ENCODE data around the gene POLR3E. TPM values are rescaled to one million over a fixed set of nuclear protein-coding genes. Genes with fewer than 3 reads are reported as not detected.
"Not testable (repeated sequence)": the region's sequence is repeated elsewhere in the genome, so short reads cannot be mapped to it uniquely, and the experiment has no call there.

Gene POLR3E
- total RNA-seq, 1 donor from 2014 or later = 43.3 TPM

DNA sequence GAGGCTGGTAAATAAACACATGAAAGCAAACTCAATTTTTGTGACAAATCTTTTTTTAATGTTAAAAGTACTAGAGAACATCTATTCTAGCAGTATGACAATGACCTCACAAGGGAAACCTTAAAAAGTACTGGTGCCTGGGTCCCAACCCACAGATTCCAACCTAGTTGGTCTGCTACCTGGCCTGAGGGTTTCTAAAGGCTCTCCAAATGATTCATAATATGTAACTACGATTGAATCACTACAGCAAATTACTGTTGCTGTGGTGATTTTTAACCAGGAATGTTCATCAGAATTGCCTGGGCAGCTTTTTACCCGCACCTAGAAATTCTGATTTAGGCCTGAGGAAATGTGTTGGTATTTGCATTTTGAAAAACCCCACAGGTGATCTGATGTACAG is 51.1 kb downstream of the POLR3E start:
- ATAC-seq (no peak), DNase-seq (no peak)
- TF ChIP-seq, protein P1, sequence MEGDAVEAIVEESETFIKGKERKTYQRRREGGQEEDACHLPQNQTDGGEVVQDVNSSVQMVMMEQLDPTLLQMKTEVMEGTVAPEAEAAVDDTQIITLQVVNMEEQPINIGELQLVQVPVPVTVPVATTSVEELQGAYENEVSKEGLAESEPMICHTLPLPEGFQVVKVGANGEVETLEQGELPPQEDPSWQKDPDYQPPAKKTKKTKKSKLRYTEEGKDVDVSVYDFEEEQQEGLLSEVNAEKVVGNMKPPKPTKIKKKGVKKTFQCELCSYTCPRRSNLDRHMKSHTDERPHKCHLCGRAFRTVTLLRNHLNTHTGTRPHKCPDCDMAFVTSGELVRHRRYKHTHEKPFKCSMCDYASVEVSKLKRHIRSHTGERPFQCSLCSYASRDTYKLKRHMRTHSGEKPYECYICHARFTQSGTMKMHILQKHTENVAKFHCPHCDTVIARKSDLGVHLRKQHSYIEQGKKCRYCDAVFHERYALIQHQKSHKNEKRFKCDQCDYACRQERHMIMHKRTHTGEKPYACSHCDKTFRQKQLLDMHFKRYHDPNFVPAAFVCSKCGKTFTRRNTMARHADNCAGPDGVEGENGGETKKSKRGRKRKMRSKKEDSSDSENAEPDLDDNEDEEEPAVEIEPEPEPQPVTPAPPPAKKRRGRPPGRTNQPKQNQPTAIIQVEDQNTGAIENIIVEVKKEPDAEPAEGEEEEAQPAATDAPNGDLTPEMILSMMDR (IDR thresholded peaks at IDR 0.05) = no peak
- no peak overlapping the region for H3K27ac ChIP-seq
- H3K4me1 ChIP-seq = peaks cover 10% of the 10 kb centered on the region
- H3K27me3 ChIP-seq = no peaks in the 10 kb centered on the region
- peaks cover 52% of the 10 kb centered on the region for H3K36me3 ChIP-seq
- H3K4me3 ChIP-seq = no peak overlapping the region
- H3K9me3 ChIP-seq = no peaks in the 10 kb centered on the region
- intact Hi-C loops (cut with DNase I) = no loop called here

- intact Hi-C loops (cut with DNase I) = not testable (repeated sequence)
These were observed 53.8 kb downstream of the POLR3E start for GRCh38 chr16:22351017-22351416.

DNA sequence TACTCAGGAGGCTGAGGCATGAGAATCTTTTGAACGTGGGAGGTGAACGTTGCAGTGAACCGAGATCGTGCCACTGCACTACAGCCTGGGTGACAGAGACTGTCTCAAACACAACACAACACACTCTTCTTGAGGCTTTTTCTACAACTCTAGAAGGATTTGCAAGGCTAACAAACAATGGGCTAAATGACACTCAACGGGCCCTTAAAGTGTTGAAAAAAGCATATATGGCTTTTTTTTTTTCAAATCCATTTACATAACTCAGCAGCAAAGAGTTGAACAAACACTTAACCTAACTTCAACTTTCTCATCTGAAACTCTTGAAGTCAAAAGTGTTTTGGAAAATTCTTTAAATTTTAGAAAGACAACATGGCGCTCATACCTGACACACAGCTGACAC is 54.9 kb downstream of the POLR3E start:
- Histone ChIP-seq H3K4me3 (no peak overlapping the region), H3K36me3 (peaks cover 32% of the 10 kb centered on the region), H3K27ac (no peak overlapping the region), H3K9me3 (no peaks in the 10 kb centered on the region), H3K27me3 (no peaks in the 10 kb centered on the region), H3K4me1 (peaks cover 22% of the 10 kb centered on the region)
- DNase-seq (no peak), ATAC-seq (peak; percentile 49)
- TF ChIP-seq, protein P1 (IDR thresholded peaks at IDR 0.05) = no peak
- intact Hi-C loops (cut with DNase I) = no loop called here

More at GRCh38 chr16:22351017-22351416, 53.8 kb downstream of the POLR3E start:
- H3K36me3 ChIP-seq = peaks cover 43% of the 10 kb centered on the region
- H3K27ac ChIP-seq, DNase-seq, ATAC-seq, H3K4me3 ChIP-seq, H3K9me3 ChIP-seq, H3K27me3 ChIP-seq: not testable (repeated sequence)
- peaks cover 22% of the 10 kb centered on the region for H3K4me1 ChIP-seq

DNA sequence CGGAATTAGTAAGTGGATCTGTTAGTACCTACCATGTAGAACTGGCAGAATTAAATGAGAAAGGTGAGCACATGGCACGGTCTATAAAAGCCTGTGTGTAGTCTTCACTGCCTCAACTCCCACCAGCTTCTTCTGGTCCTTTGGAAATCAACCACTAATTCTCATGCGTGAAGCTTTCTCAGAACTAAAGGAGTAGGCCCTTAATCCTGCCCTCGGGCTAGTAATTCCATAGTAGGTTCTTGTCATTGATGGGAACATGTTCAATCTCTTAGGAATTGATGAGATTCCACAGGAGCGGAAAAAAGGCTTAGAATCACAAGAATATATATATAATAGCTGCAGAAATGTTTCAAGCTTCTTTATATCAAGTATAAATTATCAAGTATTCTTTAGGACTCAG is 55.5 kb downstream of the POLR3E start:
- TF ChIP-seq, protein P1 (IDR thresholded peaks at IDR 0.05) = no peak
- Histone ChIP-seq H3K4me3 (no peak overlapping the region), H3K36me3 (peaks cover 26% of the 10 kb centered on the region), H3K9me3 (no peaks in the 10 kb centered on the region), H3K27me3 (no peaks in the 10 kb centered on the region), H3K27ac (no peak overlapping the region), H3K4me1 (peaks cover 22% of the 10 kb centered on the region)
- DNase-seq (no peak), ATAC-seq (no peak)
- intact Hi-C loops (cut with DNase I) = no loop called here

GRCh38 chr16:22353191-22353919 is 56.1 kb downstream of the POLR3E start:
- H3K4me3 ChIP-seq = no peak overlapping the region
- intact Hi-C loops (cut with DNase I) = no loop called here
- no peaks in the 10 kb centered on the region for H3K9me3 ChIP-seq
- H3K36me3 ChIP-seq = peaks cover 20% of the 10 kb centered on the region
- ATAC-seq (peak; percentile 86), DNase-seq (no peak)
- peaks cover 22% of the 10 kb centered on the region for H3K4me1 ChIP-seq
- peak overlapping the region; percentile 11 for H3K27ac ChIP-seq
- H3K27me3 ChIP-seq = no peaks in the 10 kb centered on the region
- TF ChIP-seq, protein P1 (IDR thresholded peaks at IDR 0.05) = no peak

DNA sequence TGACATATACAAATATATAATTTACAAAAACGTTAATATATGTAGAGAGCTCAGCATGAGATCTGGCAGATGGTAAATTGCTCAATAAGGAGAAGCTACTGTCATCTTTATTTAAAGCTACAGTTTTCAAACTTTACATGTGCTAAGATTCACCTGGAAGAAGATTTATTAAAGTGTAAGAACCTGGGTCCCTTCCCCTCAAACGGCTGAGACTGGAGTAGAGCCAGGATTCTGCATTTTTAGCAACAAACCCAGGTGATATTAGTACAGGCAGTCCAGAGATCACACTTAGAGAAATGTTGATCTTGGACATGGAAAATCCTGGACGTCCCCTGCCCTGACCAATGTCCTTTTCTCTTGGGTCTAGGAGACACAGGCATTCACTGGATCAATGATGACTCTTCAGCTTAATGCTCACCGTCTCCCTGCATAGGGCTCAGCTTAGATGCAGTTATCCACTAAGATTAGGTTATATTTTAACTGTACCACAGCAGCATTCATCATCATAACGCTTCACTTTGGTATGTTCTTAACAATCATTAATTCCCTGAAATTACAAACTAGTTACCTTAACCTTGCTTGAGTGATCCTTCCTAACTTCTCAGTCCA is 56.8 kb downstream of the POLR3E start:
- peaks cover 13% of the 10 kb centered on the region for H3K36me3 ChIP-seq
- no peak for ATAC-seq
- H3K27ac ChIP-seq = no peak overlapping the region
- no peaks in the 10 kb centered on the region for H3K9me3 ChIP-seq
- H3K4me1 ChIP-seq = peaks cover 22% of the 10 kb centered on the region
- DNase-seq = no peak
- TF ChIP-seq, protein P1 (IDR thresholded peaks at IDR 0.05) = no peak
- H3K27me3 ChIP-seq = no peaks in the 10 kb centered on the region
- intact Hi-C loops (cut with DNase I) = no loop called here
- H3K4me3 ChIP-seq = no peak overlapping the region
